ENCODE measurements around the gene CAPN14.

GRCh38 chr2:31212659-31213600, 4.4 kb downstream of the CAPN14 start:
- TF ChIP-seq CTCF (IDR thresholded peaks at IDR 0.05; ENCODE audit: insufficient read depth, low read depth, low read length) (no peak), EZH2 (IDR thresholded peaks at IDR 0.05; ENCODE audit: insufficient read depth, low read length) (no peak)

Measured in astrocyte (in vitro differentiated cells and primary cell).